Activated T-cell treated with anti-CD3 and anti-CD28 coated beads for 48 hours (primary cell): ENCODE data around the gene PRKG1.

ENCODE experiments used
- DNase-seq: peaks from one replicate; pipeline ENCODE4 v3.0.0-alpha.2; 2020; ENCODE audit warnings: low read depth

Gene PRKG1

GRCh38 chr10:51074238-51075028 lies at the start of gene PRKG1:
Gene PRKG1, plus strand, starts transcription at chr10:51074487.
- DNase-seq = no peak

- no peak for DNase-seq
Observed at GRCh38 chr10:51028420-51028819, 45.9 kb upstream of the PRKG1 start.

- no peak for DNase-seq
Observed at GRCh38 chr10:51029172-51029641, 45.1 kb upstream of the PRKG1 start.

- DNase-seq = no peak
Observed at GRCh38 chr10:51030480-51030879, 43.8 kb upstream of the PRKG1 start.

GRCh38 chr10:51031950-51032349 lies 42.3 kb upstream of the PRKG1 start:
- DNase-seq = no peak

GRCh38 chr10:51034769-51035168 lies 39.5 kb upstream of the PRKG1 start:
- DNase-seq = no peak

- no peak for DNase-seq
Observed at GRCh38 chr10:51035344-51035743, 38.9 kb upstream of the PRKG1 start.

- no peak for DNase-seq
Observed at GRCh38 chr10:51045871-51046270, 28.4 kb upstream of the PRKG1 start.

- no peak for DNase-seq
Observed at GRCh38 chr10:51046654-51047053, 27.6 kb upstream of the PRKG1 start.

- no peak for DNase-seq
Observed at GRCh38 chr10:51047857-51048256, 26.4 kb upstream of the PRKG1 start.

- DNase-seq = no peak
Observed at GRCh38 chr10:51048792-51049191, 25.5 kb upstream of the PRKG1 start.

GRCh38 chr10:51052163-51052562 lies 22.1 kb upstream of the PRKG1 start:
- no peak for DNase-seq

GRCh38 chr10:51057925-51058324 lies 16.4 kb upstream of the PRKG1 start:
- DNase-seq = no peak

- no peak for DNase-seq
Observed at GRCh38 chr10:51063166-51063565, 11.1 kb upstream of the PRKG1 start.

- DNase-seq = no peak
Observed at GRCh38 chr10:51063659-51064535, 10.4 kb upstream of the PRKG1 start.

GRCh38 chr10:51066231-51066630 lies 8.1 kb upstream of the PRKG1 start:
- no peak for DNase-seq

GRCh38 chr10:51072210-51072609 lies 2.1 kb upstream of the PRKG1 start:
- no peak for DNase-seq

GRCh38 chr10:51072921-51073434 lies 1.3 kb upstream of the PRKG1 start:
- DNase-seq = no peak

- no peak for DNase-seq
Observed at GRCh38 chr10:51073453-51074237, 642 bp upstream of the PRKG1 start.

GRCh38 chr10:51075043-51075872 lies 971 bp downstream of the PRKG1 start:
- no peak for DNase-seq

- no peak for DNase-seq
Observed at GRCh38 chr10:51075873-51076229, 1.6 kb downstream of the PRKG1 start.
